ENCODE results near the gene GNB1. TPM values are rescaled to one million over a fixed set of nuclear protein-coding genes. Genes with fewer than 3 reads are reported as not detected.

GNB1 gene
- total RNA-seq, 1 donor from 2014 or later, result 257 TPM

DNA sequence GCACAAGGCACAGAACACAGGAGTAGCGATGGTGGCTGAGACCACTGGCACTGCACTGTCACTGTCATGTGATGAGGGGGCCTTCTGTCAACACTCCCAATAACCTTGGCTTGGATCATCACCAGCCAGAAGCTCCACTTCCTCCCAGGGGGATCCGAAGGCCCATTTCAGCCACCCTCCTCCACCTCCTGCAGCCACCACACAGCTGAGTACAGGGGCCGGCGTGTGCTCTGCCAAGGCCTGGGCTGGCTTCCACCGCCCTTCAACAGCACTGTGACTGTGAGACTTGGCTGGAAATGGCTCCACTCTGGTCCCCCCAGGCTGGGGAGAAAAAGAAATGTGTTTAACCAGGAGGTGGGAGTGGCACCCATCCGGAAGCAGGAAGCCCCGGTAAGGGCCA, 102.8 kb downstream of the GNB1 start:
- TF ChIP-seq, protein P1, sequence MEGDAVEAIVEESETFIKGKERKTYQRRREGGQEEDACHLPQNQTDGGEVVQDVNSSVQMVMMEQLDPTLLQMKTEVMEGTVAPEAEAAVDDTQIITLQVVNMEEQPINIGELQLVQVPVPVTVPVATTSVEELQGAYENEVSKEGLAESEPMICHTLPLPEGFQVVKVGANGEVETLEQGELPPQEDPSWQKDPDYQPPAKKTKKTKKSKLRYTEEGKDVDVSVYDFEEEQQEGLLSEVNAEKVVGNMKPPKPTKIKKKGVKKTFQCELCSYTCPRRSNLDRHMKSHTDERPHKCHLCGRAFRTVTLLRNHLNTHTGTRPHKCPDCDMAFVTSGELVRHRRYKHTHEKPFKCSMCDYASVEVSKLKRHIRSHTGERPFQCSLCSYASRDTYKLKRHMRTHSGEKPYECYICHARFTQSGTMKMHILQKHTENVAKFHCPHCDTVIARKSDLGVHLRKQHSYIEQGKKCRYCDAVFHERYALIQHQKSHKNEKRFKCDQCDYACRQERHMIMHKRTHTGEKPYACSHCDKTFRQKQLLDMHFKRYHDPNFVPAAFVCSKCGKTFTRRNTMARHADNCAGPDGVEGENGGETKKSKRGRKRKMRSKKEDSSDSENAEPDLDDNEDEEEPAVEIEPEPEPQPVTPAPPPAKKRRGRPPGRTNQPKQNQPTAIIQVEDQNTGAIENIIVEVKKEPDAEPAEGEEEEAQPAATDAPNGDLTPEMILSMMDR (IDR thresholded peaks at IDR 0.05; ENCODE audit: insufficient read depth, low read length, poor library complexity, severe bottlenecking), result no peak
- Histone ChIP-seq H3K36me3 (ENCODE audit: control insufficient read depth, insufficient read depth, low read length) (peaks cover 14% of the 10 kb centered on the region), H3K4me3 (ENCODE audit: low read depth, low read length) (no peak overlapping the region), H3K27me3 (ENCODE audit: control insufficient read depth, insufficient read depth, low read length) (no peaks in the 10 kb centered on the region)
- DNase-seq (ENCODE audit: low read depth), result no peak

DNA sequence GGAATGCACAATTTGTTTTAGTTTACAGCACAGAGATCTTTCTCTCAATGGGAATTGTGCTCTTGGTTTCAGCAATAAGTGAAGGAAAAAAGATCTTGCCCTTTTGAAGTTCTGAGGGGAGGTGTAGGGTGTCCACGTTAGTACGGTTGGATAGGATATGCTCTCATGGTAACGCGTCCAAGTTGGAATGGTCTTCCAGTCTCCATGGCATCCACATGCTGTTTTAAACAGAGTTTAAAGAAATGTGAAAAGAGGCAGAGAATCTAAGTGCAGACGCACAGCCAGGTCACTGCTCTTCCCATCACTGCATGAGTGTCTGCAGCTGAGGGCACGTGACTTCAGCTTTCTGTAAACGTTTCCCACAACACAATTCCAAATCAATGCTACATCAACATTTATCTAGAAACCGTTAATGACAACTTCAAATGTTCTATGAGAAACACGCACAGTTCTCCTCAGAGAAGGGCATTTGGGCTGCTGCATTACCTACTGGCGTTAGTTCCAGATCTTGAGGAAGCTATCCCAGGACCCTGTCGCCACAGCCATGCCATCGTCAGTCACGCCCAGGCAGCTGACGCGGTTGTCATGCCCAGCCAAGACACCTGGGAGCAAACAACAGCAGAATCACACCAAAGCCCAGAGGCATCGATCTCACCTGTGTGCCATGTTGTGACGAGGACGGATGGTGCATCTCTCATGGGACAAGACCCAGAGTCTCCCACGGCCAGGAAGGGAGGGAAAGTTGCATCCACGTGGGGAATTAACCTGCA, 103.9 kb downstream of the GNB1 start:
- DNase-seq (ENCODE audit: low read depth), result no peak
- Histone ChIP-seq H3K27me3 (ENCODE audit: control insufficient read depth, insufficient read depth, low read length) (no peaks in the 10 kb centered on the region), H3K36me3 (ENCODE audit: control insufficient read depth, insufficient read depth, low read length) (peaks cover 14% of the 10 kb centered on the region), H3K4me3 (ENCODE audit: low read depth, low read length) (no peak overlapping the region)
- TF ChIP-seq, protein P1 (IDR thresholded peaks at IDR 0.05; ENCODE audit: insufficient read depth, low read length, poor library complexity, severe bottlenecking), result no peak

GRCh38 chr1:1785666-1786065, 105.2 kb downstream of the GNB1 start:
- no peak overlapping the region for H3K4me3 ChIP-seq (ENCODE audit: low read depth, low read length)
- no peak for DNase-seq (ENCODE audit: low read depth)
- peaks cover 10% of the 10 kb centered on the region for H3K36me3 ChIP-seq (ENCODE audit: control insufficient read depth, insufficient read depth, low read length)
- no peaks in the 10 kb centered on the region for H3K27me3 ChIP-seq (ENCODE audit: control insufficient read depth, insufficient read depth, low read length)
- TF ChIP-seq, protein P1 (IDR thresholded peaks at IDR 0.05; ENCODE audit: insufficient read depth, low read length, poor library complexity, severe bottlenecking), result no peak

DNA sequence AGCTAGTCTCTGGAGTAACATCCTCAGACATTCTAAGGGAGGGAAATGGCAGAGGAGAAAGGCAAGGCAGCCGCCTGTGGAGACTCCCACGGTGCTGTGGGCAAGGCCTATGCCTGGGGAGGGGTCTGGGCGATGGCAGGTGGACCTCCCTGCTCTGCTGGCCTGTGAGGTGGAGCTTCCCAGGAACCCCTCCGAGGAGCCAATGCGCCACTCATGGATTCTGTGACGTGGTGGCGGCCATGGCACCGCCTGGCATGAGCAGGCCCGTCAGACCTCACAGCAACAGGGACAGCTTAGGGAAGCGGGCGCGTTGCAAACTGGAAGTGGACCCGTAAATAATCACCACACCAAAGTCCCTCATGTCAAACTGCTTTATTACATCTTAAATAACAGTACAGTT, 106.0 kb downstream of the GNB1 start:
- H3K4me3 ChIP-seq (ENCODE audit: low read depth, low read length), result no peak overlapping the region
- H3K36me3 ChIP-seq (ENCODE audit: control insufficient read depth, insufficient read depth, low read length), result peaks cover 7% of the 10 kb centered on the region
- DNase-seq (ENCODE audit: low read depth), result no peak
- no peaks in the 10 kb centered on the region for H3K27me3 ChIP-seq (ENCODE audit: control insufficient read depth, insufficient read depth, low read length)
- TF ChIP-seq, protein P1 (IDR thresholded peaks at IDR 0.05; ENCODE audit: insufficient read depth, low read length, poor library complexity, severe bottlenecking), result no peak

DNA sequence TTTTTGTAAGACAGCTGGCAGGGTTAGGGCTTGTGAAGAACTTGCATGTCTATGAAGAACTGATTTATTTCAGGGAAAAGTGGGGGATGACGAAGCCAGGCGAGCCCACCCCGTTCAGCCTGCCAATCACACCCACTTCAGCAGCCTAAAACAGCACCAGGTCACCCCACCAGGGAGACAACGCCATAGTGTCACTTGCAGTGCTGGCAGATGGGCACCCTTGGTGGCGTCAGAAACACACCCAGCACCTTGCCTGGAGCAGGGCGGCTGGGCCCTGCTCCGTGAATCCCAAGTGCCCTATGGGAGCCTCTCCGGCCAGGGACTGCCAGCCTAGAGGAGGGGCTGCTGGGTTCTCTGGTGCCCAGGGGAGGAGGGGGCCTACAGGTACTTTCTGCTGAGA, 107.6 kb downstream of the GNB1 start:
- no peaks in the 10 kb centered on the region for H3K27me3 ChIP-seq (ENCODE audit: control insufficient read depth, insufficient read depth, low read length)
- no peak overlapping the region for H3K4me3 ChIP-seq (ENCODE audit: low read depth, low read length)
- TF ChIP-seq, protein P1 (IDR thresholded peaks at IDR 0.05; ENCODE audit: insufficient read depth, low read length, poor library complexity, severe bottlenecking), result no peak
- DNase-seq (ENCODE audit: low read depth), result no peak
- H3K36me3 ChIP-seq (ENCODE audit: control insufficient read depth, insufficient read depth, low read length), result peaks cover 4% of the 10 kb centered on the region

All from kidney epithelial cell (primary cell).